NCI-H187 (cell line): ENCODE data around the gene DAPP1.
A peak's percentile ranks its signal among the peaks of the same experiment; 100 is the strongest.

Source experiments
- DNase-seq, 2 experiments: peaks; one replicate each; lab custom pipeline; 2025; lab: John Stamatoyannopoulos, UW

Gene DAPP1

GRCh38 chr4:99855678-99856077 is 39.1 kb downstream of the DAPP1 start:
- no peak for DNase-seq

GRCh38 chr4:99856166-99856565 is 39.5 kb downstream of the DAPP1 start:
- DNase-seq, result no peak

- no peak for DNase-seq
Observed at GRCh38 chr4:99857307-99857706, 40.7 kb downstream of the DAPP1 start.

GRCh38 chr4:99859618-99860017 is 43.0 kb downstream of the DAPP1 start:
- no peak for DNase-seq

GRCh38 chr4:99860521-99860920 is 43.9 kb downstream of the DAPP1 start:
- DNase-seq, result no peak

- DNase-seq, result no peak
Observed at GRCh38 chr4:99861120-99861905, 44.7 kb downstream of the DAPP1 start.

- no peak for DNase-seq
Observed at GRCh38 chr4:99863804-99864203, 47.2 kb downstream of the DAPP1 start.

GRCh38 chr4:99868126-99868596 is 51.5 kb downstream of the DAPP1 start:
- no peak for DNase-seq

- DNase-seq, result no peak
Observed at GRCh38 chr4:99872570-99872969, 55.9 kb downstream of the DAPP1 start.

GRCh38 chr4:99875071-99875470 is 58.4 kb downstream of the DAPP1 start:
- no peak for DNase-seq

- DNase-seq, result no peak
Observed at GRCh38 chr4:99876946-99877345, 60.3 kb downstream of the DAPP1 start.

GRCh38 chr4:99878604-99879003 is 62.0 kb downstream of the DAPP1 start:
- no peak for DNase-seq

- DNase-seq, result no peak
Observed at GRCh38 chr4:99879458-99879857, 62.8 kb downstream of the DAPP1 start.

- DNase-seq, result no peak
Observed at GRCh38 chr4:99885063-99885664, 68.5 kb downstream of the DAPP1 start.

- DNase-seq, result no peak
Observed at GRCh38 chr4:99885687-99886086, 69.1 kb downstream of the DAPP1 start.

GRCh38 chr4:99886146-99886545 is 69.5 kb downstream of the DAPP1 start:
- DNase-seq, result no peak

- no peak for DNase-seq
Observed at GRCh38 chr4:99887837-99888236, 71.2 kb downstream of the DAPP1 start.

- DNase-seq, result no peak
Observed at GRCh38 chr4:99891351-99891750, 74.7 kb downstream of the DAPP1 start.

- no peak for DNase-seq
Observed at GRCh38 chr4:99893029-99893428, 76.4 kb downstream of the DAPP1 start.

- no peak for DNase-seq
Observed at GRCh38 chr4:99893839-99894160, 77.2 kb downstream of the DAPP1 start.

- peak; percentile 39 to 65 for DNase-seq
Observed at GRCh38 chr4:99894161-99894997, 77.8 kb downstream of the DAPP1 start, which contains the start of gene LAMTOR3. LAMTOR3 (minus strand) TSS chr4:99894427; CDS start chr4:99893963, 464 bp downstream.

- DNase-seq, result no peak
Observed at GRCh38 chr4:99894998-99895397, 78.4 kb downstream of the DAPP1 start.

GRCh38 chr4:99915449-99915848 is 98.8 kb downstream of the DAPP1 start:
- DNase-seq, result no peak
